CD14-positive monocyte (primary cell): ENCODE data around the gene PCDHA4. TPM values are rescaled to one million over a fixed set of nuclear protein-coding genes. Genes with fewer than 3 reads are reported as not detected.
"Not testable (repeated sequence)": the region's sequence is repeated elsewhere in the genome, so short reads cannot be mapped to it uniquely, and the experiment has no call there.

Source experiments
- DNase-seq, 3 donors: peaks; one replicate each; pipeline ENCODE4 v3.0.0-alpha.2; 2011 to 2022
- H2AFZ ChIP-seq: 2 replicates; pipeline ENCODE4 v1.6.0; 2012; ENCODE audit warnings: mild to moderate bottlenecking, low read depth, low read length, inconsistent platforms; ENCODE audit not compliant: insufficient read depth, poor library complexity, severe bottlenecking
- H3K27ac ChIP-seq, 2 donors: 1 replicate in 1 of 2; 2 replicates in 1 of 2; pipeline ENCODE4 v1.5.1; 2012 to 2013; ENCODE audit warnings: low read length in 2 of 2, control low read depth in 1 of 2, inconsistent platforms in 1 of 2, low read depth in 1 of 2, mild to moderate bottlenecking in 1 of 2
- H3K27me3 ChIP-seq, 2 donors: one replicate each; pipeline versions ENCODE4 v1.6.0 to v1.6.1; 2011 to 2013; ENCODE audit warnings: low read length in 2 of 2; ENCODE audit not compliant: control insufficient read depth in 2 of 2, insufficient read depth in 2 of 2
- H3K36me3 ChIP-seq, 2 donors: replicated peaks in 1 of 2; 1 replicate in 1 of 2; 2 replicates in 1 of 2; pipeline versions ENCODE4 v1.5.1 to v1.6.1; 2012 to 2013; ENCODE audit warnings: low read length in 2 of 2, control low read depth in 1 of 2, inconsistent platforms in 1 of 2, mild to moderate bottlenecking in 1 of 2; ENCODE audit not compliant: insufficient read depth in 2 of 2, control insufficient read depth in 1 of 2
- H3K4me1 ChIP-seq, 2 donors: 1 replicate in 1 of 2; 2 replicates in 1 of 2; pipeline versions ENCODE4 v1.5.1 to v1.6.1; 2012 to 2013; ENCODE audit warnings: low read length in 2 of 2, control low read depth in 1 of 2, inconsistent platforms in 1 of 2, mild to moderate bottlenecking in 1 of 2, moderate library complexity in 1 of 2; ENCODE audit not compliant: insufficient read depth in 2 of 2, control insufficient read depth in 1 of 2
- H3K4me2 ChIP-seq: replicated peaks from 2 replicates; pipeline ENCODE3; 2012; ENCODE audit warnings: low read length, moderate library complexity, mild to moderate bottlenecking; ENCODE audit not compliant: poor library complexity, severe bottlenecking; ENCODE audit errors: extremely low read depth
- H3K4me3 ChIP-seq, 3 experiments: fragments of 200-600 bp in 1 of 3; sonication (generic) in 1 of 3; replicated peaks in 1 of 3; 1 replicate in 2 of 3; 2 replicates in 1 of 3; pipeline ENCODE4 v1.5.1; 2011 to 2013; ENCODE audit warnings: low read length in 3 of 3, mild to moderate bottlenecking in 3 of 3, control low read depth in 2 of 3, low read depth in 2 of 3, inconsistent platforms in 1 of 3, moderate library complexity in 1 of 3
- H3K79me2 ChIP-seq: 2 replicates; pipeline ENCODE4 v1.6.0; 2012; ENCODE audit warnings: mild to moderate bottlenecking, control low read depth, inconsistent platforms, low read length, moderate library complexity; ENCODE audit not compliant: insufficient read depth
- H3K9ac ChIP-seq: 2 replicates; pipeline ENCODE4 v1.6.0; 2017; ENCODE audit warnings: low read length, mild to moderate bottlenecking; ENCODE audit not compliant: insufficient read depth, poor library complexity, severe bottlenecking
- H3K9me3 ChIP-seq, 2 donors: replicated peaks in 1 of 2; 1 replicate in 1 of 2; 2 replicates in 1 of 2; pipeline versions ENCODE4 v1.5.1 to v1.6.1; 2012 to 2013; ENCODE audit warnings: low read length in 2 of 2, control low read depth in 1 of 2; ENCODE audit not compliant: control insufficient read depth in 1 of 2, insufficient read depth in 1 of 2
- H4K20me1 ChIP-seq: 2 replicates; pipeline ENCODE4 v1.6.0; 2012; ENCODE audit warnings: mild to moderate bottlenecking, low read length, control low read depth, moderate library complexity; ENCODE audit not compliant: insufficient read depth
- H3K27ac Mint-ChIP-seq, 7 donors: one replicate each; pipeline ENCODE4 v1.8.0; 2020; ENCODE audit warnings: mild to moderate bottlenecking in 7 of 7, mixed read lengths in 7 of 7, moderate library complexity in 6 of 7, inconsistent platforms in 2 of 7
- H3K27me3 Mint-ChIP-seq, 3 donors: one replicate each; pipeline ENCODE4 v1.8.0; 2021 to 2022; ENCODE audit warnings: low read depth in 3 of 3, mild to moderate bottlenecking in 3 of 3, mixed read lengths in 3 of 3, moderate library complexity in 3 of 3, inconsistent platforms in 1 of 3
- H3K36me3 Mint-ChIP-seq, 2 donors: one replicate each; pipeline ENCODE4 v1.8.0; 2020; ENCODE audit warnings: mixed read lengths in 2 of 2, inconsistent platforms in 1 of 2, mild to moderate bottlenecking in 1 of 2
- H3K4me1 Mint-ChIP-seq: one replicate; pipeline ENCODE4 v1.8.0; 2020; ENCODE audit warnings: mild to moderate bottlenecking, mixed read lengths
- H3K4me3 Mint-ChIP-seq, 2 donors: one replicate each; pipeline ENCODE4 v1.8.0; 2020; ENCODE audit warnings: mild to moderate bottlenecking in 2 of 2, mixed read lengths in 2 of 2, moderate library complexity in 1 of 2
- H3K9me3 Mint-ChIP-seq, 7 donors: one replicate each; pipeline ENCODE4 v1.8.0; 2020 to 2022; ENCODE audit warnings: mixed read lengths in 7 of 7, mild to moderate bottlenecking in 6 of 7, moderate library complexity in 6 of 7, inconsistent platforms in 2 of 7
- WGBS: methylation state at CpG from one replicate; pipeline ENCODE4 v1.1.5; 2013; ENCODE audit warnings: missing lambda C conversion rate; ENCODE audit not compliant: insufficient coverage; 5-methylcytosine and 5-hydroxymethylcytosine counted together
- intact Hi-C, 2 donors: fragments of 100-400 bp; cut with micrococcal nuclease; formaldehyde crosslinking; loops; one replicate each; pipeline versions ENCODE4 v1.15.0 to v1.15.1; 2023
- polyA plus RNA-seq, 3 donors: library from polyadenylated mRNA; depleted of rRNA in 1 of 3; unstranded in 2 of 3; stranded (reverse) in 1 of 3; fragments of 300-500 nt in 2 of 3; fragments of >200 nt in 1 of 3; fragmentation: Illumina TruSeq in 2 of 3; gene quantifications; 1 replicate in 2 of 3; 2 replicates in 1 of 3; pipeline ENCODE4 v1.2.3, GENCODE V29; 2012 to 2021
- TF ChIP-seq, protein P1 (sequence below): fragments of 200-600 bp; IDR thresholded peaks from one replicate; pipeline ENCODE4 v1.8.0; 2022; ENCODE audit warnings: antibody characterized with exemption, mild to moderate bottlenecking

Gene PCDHA4
- polyA plus RNA-seq, 3 donors, result not detected

DNA sequence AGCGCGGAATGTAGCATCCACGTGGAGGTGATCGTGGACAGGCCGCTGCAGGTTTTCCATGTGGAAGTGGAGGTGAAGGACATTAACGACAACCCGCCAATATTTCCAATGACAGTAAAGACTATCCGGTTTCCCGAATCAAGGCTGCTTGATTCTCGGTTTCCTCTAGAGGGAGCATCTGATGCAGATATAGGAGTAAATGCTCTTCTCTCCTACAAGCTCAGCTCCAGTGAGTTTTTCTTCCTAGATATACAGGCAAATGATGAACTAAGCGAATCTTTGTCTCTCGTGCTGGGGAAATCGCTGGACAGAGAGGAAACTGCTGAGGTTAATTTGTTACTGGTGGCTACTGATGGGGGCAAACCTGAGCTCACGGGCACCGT, 11.6 kb upstream of the PCDHA4 start:
- Mint-ChIP-seq H3K4me1 (no peaks in the 10 kb centered on the region), H3K27me3 (peaks cover 5 to 21% (median 13%) of the 10 kb centered on the region in 3 donors), H3K9me3 (peaks cover 26 to 68% (median 48%) of the 10 kb centered on the region in 7 donors), H3K4me3 (peak overlapping the region in 1 of 2 donors; percentile 30), H3K27ac (no peak overlapping the region), H3K36me3 (no peaks in the 10 kb centered on the region)
- Histone ChIP-seq H3K27ac (no peak overlapping the region), H3K4me1 (peaks cover 0 to 6% of the 10 kb centered on the region in 2 donors), H3K27me3 (peaks cover 3 to 23% of the 10 kb centered on the region in 2 donors), H3K4me3 (no peak overlapping the region), H3K79me2 (no peaks in the 10 kb centered on the region), H4K20me1 (no peaks in the 10 kb centered on the region), H3K9ac (no peak overlapping the region), H2AFZ (no peak overlapping the region), H3K36me3 (no peaks in the 10 kb centered on the region), H3K9me3 (peaks cover 30 to 77% of the 10 kb centered on the region in 2 donors), H3K4me2 (no peak overlapping the region)
- TF ChIP-seq, protein P1, sequence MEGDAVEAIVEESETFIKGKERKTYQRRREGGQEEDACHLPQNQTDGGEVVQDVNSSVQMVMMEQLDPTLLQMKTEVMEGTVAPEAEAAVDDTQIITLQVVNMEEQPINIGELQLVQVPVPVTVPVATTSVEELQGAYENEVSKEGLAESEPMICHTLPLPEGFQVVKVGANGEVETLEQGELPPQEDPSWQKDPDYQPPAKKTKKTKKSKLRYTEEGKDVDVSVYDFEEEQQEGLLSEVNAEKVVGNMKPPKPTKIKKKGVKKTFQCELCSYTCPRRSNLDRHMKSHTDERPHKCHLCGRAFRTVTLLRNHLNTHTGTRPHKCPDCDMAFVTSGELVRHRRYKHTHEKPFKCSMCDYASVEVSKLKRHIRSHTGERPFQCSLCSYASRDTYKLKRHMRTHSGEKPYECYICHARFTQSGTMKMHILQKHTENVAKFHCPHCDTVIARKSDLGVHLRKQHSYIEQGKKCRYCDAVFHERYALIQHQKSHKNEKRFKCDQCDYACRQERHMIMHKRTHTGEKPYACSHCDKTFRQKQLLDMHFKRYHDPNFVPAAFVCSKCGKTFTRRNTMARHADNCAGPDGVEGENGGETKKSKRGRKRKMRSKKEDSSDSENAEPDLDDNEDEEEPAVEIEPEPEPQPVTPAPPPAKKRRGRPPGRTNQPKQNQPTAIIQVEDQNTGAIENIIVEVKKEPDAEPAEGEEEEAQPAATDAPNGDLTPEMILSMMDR, result no peak
- intact Hi-C loops, result no loop called here
- DNase-seq, result no peak
- 25% methylated on average over 6 of the region's 15 CpGs for WGBS

DNA sequence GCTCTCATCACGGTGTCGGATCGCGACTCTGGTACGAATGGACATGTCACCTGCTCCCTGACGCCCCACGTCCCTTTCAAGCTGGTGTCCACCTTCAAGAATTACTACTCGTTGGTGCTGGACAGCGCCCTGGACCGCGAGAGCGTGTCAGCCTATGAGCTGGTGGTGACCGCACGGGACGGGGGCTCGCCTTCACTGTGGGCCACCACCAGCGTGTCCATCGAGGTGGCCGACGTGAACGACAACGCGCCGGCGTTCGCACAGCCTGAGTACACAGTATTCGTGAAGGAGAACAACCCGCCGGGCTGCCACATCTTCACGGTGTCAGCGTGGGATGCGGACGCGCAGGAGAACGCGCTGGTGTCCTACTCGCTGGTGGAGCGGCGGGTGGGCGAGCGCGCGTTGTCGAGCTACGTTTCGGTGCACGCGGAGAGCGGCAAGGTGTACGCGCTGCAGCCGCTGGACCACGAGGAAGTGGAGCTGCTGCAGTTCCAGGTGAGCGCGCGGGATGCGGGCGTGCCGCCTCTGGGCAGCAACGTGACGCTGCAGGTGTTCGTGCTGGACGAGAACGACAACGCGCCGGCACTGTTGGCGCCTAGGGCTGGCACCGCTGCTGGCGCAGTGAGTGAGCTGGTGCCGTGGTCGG, 10.7 kb upstream of the PCDHA4 start:
- Histone ChIP-seq H3K9me3 (peaks cover 33 to 77% of the 10 kb centered on the region in 2 donors), H3K27me3 (peaks cover 3 to 31% of the 10 kb centered on the region in 2 donors)
- WGBS, result 58% methylated on average over 72 of the region's 72 CpGs
- DNase-seq, H3K79me2 ChIP-seq, H3K4me1 Mint-ChIP-seq, H4K20me1 ChIP-seq, H3K27ac ChIP-seq, intact Hi-C loops, H3K4me3 Mint-ChIP-seq, H3K4me1 ChIP-seq, H2AFZ ChIP-seq, H3K27ac Mint-ChIP-seq, H3K36me3 ChIP-seq, H3K4me2 ChIP-seq, H3K9ac ChIP-seq, H3K36me3 Mint-ChIP-seq, H3K4me3 ChIP-seq: not testable (repeated sequence)
- H3K27me3 Mint-ChIP-seq, result peaks cover 5 to 25% (median 15%) of the 10 kb centered on the region in 3 donors
- peaks cover 25 to 68% (median 54%) of the 10 kb centered on the region in 7 donors for H3K9me3 Mint-ChIP-seq
